Measurements from ENCODE around the gene TMEM259.
"Not testable (repeated sequence)": the region's sequence is repeated elsewhere in the genome, so short reads cannot be mapped to it uniquely, and the experiment has no call there.

TMEM259 gene

DNA sequence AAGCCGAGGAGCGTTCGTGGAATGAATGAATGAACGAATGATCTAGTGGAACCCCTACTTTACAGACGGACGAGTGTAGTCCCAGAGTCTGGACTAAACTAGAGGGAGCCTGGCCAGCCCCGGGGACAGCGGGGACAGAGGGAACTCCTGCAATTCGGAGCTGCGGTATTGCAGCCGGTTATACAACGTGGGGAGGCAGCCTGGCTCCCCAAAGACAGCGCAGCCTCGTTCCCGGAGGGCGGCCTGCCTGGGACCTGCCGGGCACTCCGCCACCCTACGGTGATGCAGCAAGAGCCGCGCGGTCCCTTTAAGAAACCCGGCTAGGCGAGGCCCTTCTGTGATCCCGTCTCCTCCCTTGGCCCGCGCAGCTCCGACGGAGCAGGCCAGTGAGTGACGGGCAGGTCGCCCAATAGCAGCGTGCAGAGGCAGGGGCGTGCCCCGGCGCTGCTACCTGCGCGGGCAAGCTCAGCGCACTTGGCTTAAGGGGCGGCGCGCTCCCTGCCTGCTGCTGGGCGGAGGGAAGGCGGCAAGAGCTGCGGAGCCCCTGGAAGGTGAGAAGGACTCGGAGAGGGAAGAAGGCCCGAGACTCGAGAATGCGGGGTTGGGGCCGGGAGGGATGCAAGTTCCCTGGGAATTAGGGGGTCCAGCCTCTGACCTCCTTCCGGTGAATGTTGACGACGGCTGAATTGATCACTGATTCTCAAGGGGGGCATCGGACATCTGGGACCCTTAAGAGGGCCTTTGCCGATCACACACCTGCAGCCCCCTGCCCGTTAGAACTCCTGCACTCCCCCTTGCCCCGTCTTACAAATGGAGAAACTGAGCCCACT, 18.9 kb upstream of the TMEM259 start, which contains the start of gene ABCA7:
Gene ABCA7 (plus strand): TSS at position 462 of the 830 bp plus-strand sequence. CDS start 1,255 bp downstream, outside the sequence.
- DNase-seq (ENCODE audit: low read depth) = peak; percentile 99

DNA sequence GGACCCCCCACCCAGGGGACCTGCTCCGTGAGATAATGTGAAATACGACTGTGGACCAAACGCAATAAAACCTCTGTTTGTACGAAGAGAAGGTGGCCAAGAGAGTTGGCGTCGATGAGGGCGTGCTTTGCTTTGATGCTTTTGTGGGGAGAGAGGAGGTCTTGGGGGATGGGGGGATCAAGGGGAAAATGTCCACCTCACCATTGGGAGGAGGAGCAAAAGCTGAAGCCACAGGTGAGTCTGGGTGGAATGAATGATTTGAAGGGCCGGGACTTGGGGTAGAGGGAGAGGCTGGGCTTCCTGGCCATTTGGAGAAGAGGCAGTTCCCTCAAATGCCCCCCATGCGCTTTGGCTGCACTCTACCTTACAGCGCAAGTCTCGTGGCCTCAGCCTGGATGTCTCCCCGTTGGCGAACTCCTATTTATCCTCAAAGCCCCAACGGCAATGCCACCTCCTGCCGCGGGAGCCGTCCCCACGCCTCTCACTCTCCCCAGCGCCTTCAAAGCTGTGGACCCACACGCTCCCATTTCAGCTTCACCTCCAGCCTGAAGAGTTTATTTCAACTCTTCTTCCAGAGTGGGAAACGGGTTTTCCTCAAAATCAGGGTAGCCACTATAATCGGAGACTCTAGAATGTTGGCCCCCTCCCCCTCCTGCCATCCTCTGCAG, 18.2 kb upstream of the TMEM259 start:
- DNase-seq (ENCODE audit: low read depth) = no peak

DNA sequence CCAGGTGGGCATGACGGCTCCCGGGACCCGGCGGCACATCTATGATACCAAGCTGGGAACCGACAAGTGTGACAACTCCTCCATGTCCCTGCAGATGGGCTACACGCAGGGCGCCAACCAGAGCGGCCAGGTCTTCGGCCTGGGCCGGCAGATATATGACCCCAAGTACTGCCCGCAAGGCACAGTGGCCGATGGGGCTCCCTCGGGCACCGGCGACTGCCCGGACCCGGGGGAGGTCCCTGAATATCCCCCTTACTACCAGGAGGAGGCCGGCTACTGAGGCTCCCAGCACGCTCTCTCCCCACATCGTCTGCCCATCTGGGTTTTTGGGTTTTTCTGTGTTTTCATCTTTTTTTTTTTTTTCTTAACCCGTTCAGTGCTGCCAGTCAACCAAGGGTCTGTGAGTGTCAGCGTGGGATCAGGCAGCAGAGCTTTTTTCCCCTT, 16.7 kb upstream of the TMEM259 start:
- no peak for DNase-seq (ENCODE audit: low read depth)

DNA sequence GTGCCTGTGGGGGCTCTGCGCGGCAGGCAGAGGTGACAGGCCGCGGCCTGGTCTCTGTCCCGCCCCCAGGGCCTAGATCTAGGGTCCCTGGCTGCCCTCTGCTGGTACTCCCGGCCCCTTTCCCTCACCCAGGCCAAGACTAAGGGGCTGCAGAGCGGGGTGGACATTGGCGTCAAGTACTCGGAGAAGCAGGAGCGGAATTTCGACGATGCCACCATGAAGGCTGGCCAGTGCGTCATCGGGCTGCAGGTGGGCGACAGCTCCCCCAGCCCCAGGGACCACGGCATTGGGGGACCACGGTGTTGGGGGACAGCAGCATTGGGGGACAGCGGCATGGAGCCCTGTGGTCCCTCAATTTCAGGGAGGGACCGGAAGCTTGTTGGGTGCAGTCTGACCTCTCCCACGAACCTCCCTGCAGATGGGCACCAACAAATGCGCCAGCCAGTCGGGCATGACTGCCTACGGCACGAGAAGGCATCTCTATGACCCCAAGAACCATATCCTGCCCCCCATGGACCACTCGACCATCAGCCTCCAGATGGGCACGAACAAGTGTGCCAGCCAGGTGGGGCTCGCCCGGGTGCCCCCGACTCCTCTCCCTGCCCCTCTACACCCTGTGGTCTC, 15.2 kb upstream of the TMEM259 start:
- no peak for DNase-seq (ENCODE audit: low read depth)

DNA sequence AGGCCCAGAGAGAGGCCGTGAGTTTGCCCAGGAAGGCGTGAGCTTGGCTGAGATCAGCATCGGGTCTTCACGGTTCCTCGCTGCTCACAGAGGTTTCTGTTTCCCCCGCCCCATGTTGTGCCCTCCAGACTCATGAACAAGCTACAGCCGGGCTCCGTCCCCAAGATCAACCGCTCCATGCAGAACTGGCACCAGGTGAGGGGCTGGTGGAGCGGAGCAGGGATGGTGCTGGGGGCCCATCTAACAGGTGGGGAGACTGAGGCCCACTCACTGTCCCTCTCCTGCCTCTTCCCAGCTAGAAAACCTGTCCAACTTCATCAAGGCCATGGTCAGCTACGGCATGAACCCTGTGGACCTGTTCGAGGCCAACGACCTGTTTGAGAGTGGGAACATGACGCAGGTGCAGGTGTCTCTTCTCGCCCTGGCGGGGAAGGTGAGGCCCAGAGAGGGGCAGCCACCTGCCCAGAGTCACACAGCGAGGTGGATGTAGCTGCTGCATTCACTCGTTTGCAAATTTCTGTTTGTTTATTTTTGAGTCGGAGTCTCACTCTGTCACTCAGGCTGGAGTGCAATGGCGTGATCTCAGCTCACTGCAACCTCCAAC, 11.4 kb upstream of the TMEM259 start:
- DNase-seq (ENCODE audit: low read depth) = no peak

DNA sequence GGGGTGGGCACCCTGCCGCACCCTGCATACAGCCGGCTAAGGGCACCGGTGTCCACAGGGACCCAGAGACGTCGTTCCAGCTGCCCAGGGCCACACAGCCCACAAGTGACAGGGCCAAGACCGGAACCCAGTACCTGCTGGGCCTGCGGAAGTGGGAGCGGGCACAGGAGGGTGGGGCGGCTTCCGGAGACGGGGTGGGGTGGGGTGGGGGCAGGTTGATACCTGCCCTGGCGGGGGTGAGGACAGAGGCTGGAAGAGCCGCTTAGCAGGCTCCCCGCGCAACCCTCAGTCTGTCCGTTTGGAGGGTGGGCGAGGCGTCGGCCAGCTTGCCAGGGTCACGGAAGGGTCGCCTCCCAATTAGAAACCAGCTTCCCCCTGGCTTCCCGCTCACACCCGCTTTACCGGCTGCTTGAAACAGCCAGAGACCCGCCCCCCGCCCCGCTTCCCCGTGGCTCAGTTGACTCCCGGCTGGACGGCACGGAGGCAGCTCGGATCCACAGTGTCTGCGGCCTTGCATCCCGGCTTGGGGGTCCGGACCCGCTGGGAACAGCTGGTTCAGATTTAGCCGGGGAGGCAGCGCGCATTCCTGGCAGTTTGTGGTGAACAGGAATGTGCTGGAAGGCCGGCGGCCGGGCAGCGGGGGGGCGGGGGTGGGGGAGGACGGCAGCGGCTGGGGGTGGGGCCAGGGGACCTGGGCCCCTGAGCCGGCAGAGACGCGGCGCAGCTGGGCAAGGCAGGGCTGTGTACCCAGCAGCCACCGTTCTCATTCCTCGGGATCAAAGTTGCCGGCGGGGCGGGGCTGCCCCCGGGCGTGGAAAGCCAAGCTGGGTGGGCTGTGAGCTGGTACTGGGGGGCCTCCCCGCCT, 7.4 kb upstream of the TMEM259 start:
- DNase-seq (ENCODE audit: low read depth) = no peak

DNA sequence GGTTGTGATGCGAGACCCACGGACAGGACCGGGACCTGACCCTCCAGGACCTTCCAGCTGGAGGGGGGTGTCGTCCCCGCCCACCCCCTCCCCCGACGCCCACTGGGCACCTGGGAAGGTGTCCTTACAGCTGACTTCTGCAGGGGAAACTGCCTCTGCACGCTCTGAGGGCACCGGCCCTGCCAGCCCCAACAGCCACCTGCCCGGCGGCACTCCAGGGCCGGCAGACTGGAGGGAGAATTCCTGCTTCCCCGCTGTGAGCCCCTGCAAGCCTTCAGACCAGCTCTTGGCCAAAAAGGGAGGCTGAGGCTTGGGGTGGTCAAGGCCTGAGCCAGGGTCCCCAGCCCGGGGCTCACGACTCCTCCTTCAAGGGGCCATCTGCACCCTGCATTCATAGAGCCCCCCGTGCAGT, 6.7 kb upstream of the TMEM259 start:
- DNase-seq (ENCODE audit: low read depth) = no peak

DNA sequence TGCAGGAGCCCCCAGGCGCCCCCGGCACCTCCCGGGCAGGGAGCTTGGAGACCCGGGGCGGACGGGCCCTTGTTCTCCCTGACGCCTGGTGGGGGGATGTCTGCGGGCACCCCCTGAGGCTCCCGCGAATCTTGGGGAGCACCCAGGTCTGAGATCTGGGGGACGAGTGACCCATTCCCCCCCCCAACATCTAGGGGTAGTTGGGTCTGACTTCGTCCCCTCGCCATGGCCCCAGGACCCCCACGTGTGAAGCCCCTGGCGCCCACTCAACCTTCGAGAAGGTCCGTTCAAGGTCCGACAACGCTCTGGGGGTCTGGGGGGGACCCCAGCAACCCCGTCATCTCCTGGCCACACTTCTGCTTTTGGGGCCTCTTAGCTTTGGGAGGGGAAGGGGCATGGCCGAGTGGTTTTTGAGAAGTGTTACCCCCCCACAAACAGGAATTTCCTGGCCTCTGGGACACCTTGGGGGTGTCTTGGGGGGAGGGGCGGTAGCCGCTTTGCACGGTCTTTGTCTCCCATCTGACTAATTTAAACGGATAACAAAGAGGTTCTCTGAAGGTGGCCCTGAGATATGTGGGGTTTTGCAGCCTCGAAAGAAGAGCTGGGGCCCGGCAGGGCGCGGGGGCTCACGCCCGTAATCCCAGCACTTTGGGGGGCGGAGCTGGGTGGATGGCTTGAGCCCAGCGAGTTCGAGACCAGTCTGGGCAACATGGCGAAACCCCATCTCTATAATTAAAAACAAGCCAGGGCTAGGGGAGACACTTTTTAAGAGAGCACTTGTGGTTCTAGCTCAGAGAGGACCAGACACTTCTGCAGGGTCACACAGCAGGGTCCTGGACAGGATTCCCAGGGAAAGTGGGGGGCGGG, 6.1 kb upstream of the TMEM259 start:
- DNase-seq (ENCODE audit: low read depth) = no peak

DNA sequence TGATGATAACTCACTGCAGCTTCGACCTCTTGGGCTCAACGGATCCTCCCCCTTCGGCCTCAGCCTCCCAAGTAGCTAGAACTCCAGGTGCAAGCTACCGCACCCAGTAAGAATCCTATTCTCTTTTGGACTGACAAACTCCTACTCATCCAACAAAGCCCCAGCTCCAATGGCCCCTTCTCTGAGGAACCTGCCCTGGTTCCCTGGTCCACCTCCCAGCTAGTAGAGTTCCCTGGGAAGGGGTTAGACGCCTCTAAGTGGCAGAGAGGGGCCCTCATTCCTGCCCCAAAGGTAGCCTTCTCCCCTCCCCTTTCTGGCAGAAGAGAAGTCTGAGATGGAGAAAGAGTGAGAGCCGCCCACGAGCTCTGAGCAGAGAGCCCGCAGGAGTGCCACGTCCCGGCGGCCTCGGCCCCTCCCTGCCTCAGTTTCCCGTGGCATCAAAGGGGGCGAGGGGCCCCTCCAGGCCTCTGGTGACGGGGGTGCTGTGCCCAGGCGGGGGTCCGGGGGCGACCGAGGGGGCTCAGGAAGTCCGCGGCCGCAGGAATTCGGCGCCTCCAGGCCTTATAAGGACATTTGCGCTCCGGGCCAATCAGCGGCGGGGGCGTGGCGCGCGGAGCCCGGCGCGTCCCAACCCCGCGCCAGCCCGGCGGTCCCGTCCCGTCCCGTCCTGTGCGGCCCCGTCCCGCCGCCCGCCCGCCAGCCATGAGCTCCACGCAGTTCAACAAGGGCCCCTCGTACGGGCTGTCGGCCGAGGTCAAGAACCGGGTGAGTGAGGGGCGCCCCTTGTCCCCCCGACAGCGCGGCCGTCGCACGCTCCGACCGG, 5.2 kb upstream of the TMEM259 start, which contains the start of gene CNN2:
Gene CNN2 (plus strand): TSS at position 649 of the 823 bp plus-strand sequence. CDS start 54 bp downstream, at position 703.
- DNase-seq (ENCODE audit: low read depth) = peak; percentile 40

DNA sequence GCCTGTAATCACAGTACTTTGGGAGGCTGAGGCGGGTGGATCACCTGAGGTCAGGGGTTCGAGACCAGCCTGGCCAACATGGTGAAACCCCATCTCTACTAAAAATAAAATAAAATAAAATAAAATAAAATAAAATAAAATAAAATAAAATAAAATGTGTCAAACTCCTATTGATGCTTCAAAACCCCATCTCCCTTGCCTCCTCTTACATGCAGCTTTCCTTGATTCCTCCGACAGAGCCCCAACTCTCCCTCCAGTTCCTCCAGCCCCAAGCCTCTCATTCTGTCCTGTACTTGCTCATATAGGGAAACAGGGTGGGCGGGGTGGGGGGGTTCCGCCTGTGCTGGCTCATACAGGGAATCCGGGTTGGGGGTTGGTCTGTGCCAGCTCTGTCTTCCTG, 4.2 kb upstream of the TMEM259 start:
- DNase-seq (ENCODE audit: low read depth) = not testable (repeated sequence)

DNA sequence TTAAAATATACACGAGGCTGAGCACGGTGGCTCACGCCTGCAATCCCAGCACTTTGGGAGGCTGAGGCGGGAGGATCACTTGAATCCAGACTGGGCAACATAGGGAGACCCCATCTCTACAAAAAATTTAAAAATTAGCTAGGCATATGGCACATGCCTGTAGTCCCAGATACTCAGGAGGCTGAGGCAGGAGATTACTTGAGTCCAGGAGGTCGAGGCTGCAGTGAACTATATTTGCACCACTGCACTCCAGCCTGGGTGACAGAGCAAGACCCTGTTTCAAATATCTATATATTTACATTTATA, 2.9 kb upstream of the TMEM259 start:
- DNase-seq (ENCODE audit: low read depth) = not testable (repeated sequence)

DNA sequence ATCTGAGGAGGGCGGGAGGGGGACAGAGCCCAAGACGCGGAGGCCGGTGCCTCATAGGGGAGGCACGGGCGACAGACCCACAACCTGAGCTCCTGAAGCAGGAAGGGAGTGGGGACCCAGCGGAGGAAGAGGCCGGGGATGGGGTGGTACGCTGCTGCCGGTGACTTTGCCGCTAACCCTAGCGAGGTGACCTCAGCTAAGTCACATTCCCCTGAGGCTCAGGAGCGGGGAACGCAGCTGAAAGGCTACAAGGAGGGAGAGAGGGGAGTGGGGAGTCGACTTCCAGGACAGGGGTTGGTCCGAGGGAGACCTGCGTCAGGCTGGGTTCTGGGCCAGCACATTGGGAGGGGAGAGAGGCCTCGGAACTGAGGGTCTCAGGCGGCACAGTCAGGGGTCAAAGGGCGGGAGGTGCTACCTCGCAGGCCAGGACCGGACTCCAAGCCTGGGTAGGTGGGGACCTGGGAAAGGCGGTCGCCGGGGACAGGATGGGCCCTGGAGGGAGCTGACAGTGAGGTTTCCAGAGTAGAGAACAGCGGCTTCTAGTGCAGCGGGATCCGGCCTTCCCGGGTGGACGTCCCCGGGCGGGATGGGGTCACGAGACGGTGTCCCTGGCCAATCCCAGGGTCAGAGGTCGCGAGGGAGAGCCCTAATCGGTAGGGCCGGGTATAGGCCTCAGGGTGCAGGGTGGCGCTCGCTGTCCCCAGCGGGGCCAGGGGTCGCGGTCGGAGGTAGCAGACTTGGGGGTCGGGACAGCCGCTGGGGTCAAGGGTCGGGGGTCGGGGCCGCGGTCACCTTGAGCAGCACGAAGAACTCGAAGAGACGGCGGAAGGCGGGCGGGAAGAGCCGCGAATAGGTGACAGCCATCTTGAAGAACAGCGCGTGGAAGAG, 699 bp downstream of the TMEM259 start:
- DNase-seq (ENCODE audit: low read depth) = no peak

DNA sequence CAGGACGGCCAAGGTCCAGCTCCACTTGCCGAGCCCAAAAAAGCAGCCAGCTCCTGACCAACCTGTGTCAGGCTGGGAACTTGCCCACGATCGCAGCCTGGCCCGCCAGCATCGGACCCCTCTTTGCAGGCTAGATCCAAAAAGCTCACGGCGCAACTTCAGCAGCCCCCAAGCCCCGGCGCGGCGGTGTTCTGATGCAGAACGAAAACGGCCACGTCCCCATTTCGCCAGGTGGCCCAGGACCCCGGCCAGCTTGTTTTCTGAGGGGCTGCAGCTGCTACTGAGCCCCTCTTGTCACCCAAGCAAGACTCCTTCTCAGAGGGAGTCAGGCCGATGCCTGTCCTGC, 1.3 kb downstream of the TMEM259 start:
- no peak for DNase-seq (ENCODE audit: low read depth)

DNA sequence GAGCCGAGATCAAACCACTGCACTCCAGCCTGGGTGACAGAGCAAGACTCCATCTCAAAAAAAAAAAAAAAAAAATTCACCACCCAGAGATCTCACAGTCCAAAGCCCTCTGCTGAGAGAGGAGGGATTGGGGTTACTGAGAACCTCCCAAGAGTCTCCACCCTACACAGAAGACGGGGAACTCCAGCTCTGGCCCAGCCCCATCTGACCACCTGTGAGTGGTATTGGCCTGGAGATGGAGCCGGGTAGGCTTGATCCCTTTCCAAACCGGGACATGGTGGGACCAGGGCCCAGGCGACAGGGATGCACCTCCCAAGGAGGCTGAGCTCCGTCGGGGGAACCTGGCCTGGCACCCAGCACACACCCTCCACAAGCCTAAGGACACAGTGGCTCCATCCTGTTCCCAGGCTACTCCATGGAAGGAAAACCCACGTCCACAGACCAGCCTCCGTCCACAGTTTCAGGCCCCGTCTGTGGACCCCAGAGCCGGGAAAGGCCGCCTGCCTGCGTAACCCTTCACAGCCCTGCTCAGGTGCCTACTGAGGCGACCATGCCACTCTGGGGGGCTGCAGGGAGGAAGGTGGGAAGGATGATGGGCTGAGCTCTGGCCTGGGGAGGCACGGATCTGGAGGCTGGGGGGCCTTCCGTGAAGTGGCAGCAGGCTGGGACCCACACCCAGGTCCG, 1.8 kb downstream of the TMEM259 start:
- DNase-seq (ENCODE audit: low read depth) = no peak

DNA sequence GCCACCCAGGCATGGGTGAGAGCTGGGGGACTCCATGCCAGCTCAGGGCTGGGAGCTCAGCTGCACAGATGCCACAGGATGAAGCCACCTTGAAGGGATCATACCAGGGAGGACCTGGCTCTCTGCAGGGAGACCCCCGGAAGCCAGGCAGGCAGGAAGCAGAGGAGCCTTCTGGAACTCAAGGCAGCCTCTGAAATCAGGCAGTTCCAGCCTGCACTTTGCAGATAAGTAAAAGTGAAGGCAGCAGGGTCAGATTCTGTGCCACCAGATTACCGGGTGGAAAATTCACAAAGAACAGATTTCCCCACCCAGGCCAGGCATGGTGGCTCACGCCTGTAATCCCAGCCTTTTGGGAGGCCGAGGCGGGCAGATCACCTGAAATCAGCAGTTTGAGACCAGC, 2.5 kb downstream of the TMEM259 start:
- DNase-seq (ENCODE audit: low read depth) = no peak

DNA sequence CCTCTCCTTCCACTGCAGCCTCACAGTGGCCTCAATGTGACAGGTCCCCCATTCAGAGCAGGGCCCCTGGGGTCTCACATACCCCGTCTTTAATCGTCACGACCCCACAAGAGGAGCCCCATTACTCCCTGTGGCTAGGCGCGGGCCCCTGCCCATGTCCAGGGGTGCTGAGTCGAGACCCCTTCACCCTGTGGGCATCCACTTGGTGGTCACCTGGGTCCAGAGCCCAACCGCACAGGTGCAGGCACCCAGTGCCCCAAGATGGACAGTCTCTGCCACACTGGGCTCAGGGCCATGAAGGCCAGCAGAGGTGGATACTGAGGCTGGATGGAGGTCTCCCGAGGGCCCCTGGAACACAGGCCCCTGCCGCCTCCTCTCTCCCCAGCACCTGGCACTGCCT, 3.0 kb downstream of the TMEM259 start:
- DNase-seq (ENCODE audit: low read depth) = no peak

DNA sequence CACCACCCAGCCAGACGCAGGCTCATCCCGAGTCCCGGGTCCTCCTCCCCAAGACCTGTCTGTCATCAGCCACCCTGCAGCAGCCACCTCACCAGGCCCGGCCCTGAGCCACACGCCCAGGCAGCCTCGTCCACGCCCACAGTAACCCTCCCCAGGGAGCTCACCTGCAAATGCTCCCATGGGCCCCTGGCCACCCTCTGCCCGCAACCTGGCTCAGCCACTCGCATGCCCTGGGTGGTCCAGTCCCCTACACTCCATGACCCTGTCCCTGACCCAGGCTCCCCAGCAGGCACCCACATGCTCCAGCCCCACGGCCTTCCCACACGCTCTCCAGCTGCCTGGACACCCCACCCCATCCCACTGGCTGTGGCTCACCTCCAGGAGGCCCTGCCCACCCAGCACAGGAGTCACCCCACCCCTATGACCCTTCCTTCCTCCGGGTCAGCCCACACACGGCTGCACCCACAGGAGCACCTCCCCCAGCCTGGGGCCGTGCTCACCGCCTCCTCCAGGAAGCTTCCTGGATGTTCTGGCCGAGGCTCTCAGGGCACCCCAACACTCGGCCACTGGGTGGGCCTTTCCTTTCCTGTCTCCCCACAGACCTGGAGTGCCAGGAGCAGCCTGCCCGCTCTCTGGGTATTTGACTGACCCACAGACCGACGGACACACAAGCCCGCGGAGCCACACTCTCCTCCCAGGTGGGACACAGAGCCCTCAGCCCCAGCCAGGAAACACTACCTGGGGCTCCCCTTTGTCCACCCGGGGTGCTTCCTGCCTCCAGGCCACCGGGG, 3.6 kb downstream of the TMEM259 start:
- DNase-seq (ENCODE audit: low read depth) = no peak
